ENCODE results near the gene CCNYL1.
"Not testable (repeated sequence)": the region's sequence is repeated elsewhere in the genome, so short reads cannot be mapped to it uniquely, and the experiment has no call there.

Gene CCNYL1

DNA sequence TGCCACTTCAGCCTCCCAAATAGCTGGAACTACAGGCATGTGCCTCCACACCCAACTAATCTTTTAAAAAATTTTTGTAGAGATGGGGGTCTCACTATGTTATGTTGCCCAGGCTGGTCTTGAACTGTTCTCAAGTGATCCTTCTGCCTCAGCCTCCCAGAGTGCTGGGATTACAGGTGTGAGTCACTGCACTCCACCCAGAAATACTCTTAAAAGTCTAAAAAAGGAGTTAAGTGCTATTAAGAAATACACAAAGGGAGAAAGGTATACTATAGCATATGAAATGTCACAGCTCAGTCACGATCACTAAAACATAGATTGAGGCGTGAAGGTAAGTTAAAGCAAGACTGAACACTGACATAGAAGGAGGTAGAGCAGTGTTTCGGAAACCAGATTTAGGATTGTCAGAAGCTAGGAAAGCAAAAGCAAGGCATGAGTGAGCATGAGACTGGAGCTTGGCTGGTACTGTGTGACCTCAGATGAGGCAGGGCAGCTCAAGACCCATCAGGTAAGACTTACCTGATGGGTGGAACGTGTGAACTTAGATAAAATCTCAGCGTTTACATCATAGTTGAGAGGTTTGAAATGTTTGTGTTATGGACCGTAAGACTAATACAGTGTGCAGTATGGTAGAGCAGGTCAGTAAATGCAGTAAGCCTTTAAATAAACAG is 9.2 kb downstream of the CCNYL1 start:
- TF ChIP-seq, protein P1, sequence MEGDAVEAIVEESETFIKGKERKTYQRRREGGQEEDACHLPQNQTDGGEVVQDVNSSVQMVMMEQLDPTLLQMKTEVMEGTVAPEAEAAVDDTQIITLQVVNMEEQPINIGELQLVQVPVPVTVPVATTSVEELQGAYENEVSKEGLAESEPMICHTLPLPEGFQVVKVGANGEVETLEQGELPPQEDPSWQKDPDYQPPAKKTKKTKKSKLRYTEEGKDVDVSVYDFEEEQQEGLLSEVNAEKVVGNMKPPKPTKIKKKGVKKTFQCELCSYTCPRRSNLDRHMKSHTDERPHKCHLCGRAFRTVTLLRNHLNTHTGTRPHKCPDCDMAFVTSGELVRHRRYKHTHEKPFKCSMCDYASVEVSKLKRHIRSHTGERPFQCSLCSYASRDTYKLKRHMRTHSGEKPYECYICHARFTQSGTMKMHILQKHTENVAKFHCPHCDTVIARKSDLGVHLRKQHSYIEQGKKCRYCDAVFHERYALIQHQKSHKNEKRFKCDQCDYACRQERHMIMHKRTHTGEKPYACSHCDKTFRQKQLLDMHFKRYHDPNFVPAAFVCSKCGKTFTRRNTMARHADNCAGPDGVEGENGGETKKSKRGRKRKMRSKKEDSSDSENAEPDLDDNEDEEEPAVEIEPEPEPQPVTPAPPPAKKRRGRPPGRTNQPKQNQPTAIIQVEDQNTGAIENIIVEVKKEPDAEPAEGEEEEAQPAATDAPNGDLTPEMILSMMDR (conservative IDR thresholded peaks at IDR 0.05) = no peak
- no peak for TF ChIP-seq ZFX (IDR thresholded peaks at IDR 0.05)
- no peak overlapping the region for H3K27ac ChIP-seq

DNA sequence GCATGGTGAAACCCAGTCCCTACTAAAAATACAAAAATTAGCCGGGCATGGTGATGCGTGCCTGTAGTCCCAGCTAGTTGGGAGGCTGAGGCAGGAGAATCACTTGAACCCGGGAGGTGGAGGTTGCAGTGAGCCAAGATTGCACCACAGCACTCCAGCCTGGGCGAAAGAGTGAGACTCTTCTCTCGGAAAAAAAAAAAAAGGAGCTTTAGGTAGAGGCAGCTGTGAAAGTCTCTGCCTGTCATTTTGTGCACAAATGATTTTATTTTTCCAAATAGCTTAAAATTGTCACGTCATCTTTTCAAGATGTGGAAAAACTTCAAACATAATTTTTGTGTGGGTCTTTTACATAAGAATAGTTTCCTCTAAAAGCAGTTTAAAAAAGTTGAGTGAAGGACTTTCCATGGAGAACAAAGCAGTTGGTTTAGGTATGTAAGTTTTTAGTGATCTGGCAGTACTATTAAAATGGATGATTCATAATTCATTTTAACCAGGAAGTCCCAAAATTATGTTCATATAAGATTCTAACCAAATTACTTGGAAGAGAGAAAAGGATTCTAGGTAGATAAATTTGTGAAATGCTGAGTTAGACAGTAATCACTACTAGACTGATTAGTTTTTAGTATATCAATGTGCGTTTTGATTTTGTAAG is 11.5 kb downstream of the CCNYL1 start:
- TF ChIP-seq, protein P1 (conservative IDR thresholded peaks at IDR 0.05) = no peak
- TF ChIP-seq ZFX (IDR thresholded peaks at IDR 0.05) = no peak
- no peak overlapping the region for H3K27ac ChIP-seq

DNA sequence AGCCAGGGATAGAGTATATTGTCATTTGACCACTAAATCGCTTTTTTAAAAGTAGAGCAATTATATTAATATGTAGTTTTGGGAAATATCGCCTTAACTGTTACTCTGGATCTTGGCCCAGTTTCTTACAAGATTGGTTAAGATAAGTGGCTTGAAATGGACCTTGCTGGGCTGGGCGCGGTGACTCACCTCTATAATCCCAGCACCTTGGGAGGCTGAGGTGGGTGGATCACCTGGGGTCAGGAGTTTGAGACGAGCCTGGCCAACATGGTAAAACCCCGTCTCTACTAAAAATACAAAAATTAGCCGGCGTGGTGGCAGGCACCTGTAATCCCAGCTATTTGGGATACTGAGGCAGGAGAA is 12.0 kb downstream of the CCNYL1 start:
- H3K27ac ChIP-seq = not testable (repeated sequence)

DNA sequence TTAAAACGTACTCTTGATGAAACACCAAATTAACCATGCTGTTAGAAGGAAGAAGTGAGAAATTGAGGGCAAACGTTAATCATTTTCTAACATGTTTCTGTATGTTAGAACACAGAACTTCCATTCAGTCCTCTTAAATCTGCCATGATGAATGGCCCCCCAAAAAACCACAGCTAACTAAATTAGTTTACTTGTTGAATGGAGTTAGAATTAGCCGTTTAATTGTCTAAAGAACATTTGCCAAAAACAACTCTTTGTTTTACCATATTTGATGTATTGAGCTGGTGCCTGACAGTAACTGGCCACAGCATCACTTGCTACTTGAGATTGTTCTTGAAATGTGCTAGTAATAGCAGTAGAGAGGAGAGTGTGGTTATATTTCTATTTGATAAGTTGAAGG is 12.7 kb downstream of the CCNYL1 start:
- no peak overlapping the region for H3K27ac ChIP-seq
- TF ChIP-seq, protein P1 (conservative IDR thresholded peaks at IDR 0.05) = no peak
- no peak for TF ChIP-seq ZFX (IDR thresholded peaks at IDR 0.05)

DNA sequence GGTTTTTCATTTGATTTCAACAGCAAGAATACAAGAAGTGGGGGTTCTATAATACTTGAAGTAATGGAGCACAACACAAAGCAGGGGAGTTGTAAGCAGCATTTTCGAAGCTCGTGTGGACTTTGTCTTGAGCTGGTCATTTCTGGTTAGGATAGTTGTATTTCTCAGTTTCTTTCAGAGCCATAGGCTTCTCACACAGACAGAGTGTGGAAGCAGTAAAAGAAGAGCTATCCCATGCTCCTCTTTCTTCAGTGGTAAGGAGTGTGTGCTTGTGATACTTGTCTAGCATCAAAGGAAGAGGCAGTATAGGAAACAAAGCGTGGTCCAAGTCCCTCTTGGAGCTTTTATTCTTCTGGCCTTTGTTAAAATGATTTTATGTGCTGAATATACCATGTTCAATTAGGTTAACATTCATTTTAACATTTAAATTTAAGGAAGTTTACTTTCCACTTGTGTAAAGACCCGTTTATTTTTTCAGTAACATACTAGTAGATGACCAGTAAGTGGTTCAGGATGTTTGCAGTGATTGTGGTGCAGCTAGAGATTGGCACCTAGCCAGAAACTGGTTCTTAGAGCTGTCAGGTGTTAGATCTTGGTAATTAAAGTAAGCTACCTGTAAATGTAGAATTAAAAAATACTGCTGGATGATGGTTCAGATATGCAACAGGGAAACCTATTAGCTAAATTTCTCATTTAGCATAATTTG is 14.6 kb downstream of the CCNYL1 start:
- H3K27ac ChIP-seq = no peak overlapping the region

DNA sequence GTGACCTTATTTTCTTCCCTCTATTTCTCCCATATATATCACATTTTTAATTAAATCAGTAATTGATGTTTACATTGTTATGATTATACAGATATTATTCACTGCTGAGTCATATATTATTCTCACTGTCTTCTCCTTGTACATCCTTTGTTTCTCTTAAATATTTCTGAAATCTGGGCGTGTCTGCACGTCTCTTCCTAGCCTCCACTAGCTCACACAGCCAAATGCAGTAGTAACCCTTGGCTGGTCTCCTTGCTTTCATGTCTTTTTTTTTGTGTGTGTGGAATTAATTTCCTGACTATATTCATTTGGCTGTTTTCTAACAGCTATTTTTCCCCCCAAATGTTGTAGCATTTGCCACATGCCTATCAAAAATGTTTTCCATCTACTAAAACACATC is 15.8 kb downstream of the CCNYL1 start:
- TF ChIP-seq, protein P1 (conservative IDR thresholded peaks at IDR 0.05) = no peak
- TF ChIP-seq ZFX (IDR thresholded peaks at IDR 0.05) = no peak

More for the DNA sequence above, 14.6 kb downstream of the CCNYL1 start:
- no peak for TF ChIP-seq ZFX (IDR thresholded peaks at IDR 0.05)
- TF ChIP-seq, protein P1 (conservative IDR thresholded peaks at IDR 0.05) = no peak

DNA sequence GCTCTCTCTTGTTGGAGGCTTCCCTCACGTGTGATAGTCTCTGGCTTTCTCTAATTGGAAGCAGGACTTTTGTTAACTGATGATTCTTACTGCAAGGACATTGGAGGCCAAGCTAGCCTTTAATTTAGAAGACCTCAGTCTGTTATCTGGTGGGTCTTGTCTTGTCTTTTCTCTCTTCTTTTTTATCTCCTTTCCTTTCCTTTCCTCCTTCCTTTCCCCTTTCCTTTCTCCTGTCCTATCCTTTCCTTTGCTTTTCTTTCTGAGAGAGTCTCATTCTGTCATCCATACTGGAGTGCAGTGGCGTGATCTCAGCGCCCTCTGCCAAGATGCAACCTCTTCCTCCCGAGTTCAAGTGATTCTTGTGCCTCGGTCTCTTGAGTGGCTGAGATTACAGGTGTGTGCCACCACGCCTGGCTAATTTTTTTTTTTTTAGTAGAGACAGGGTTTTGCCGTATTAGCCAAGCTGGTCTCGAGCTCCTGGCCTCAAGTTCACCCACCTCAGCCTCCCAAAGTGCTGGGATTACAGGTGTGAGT is 18.1 kb downstream of the CCNYL1 start:
- TF ChIP-seq, protein P1 (conservative IDR thresholded peaks at IDR 0.05) = no peak
- TF ChIP-seq ZFX (IDR thresholded peaks at IDR 0.05) = no peak
- H3K27ac ChIP-seq = no peak overlapping the region

More for the DNA sequence above, 15.8 kb downstream of the CCNYL1 start:
- H3K27ac ChIP-seq = no peak overlapping the region

All from C4-2B (cell line).